GM21423 (cell line): ENCODE measurements around the gene CPZ.
"Not testable (repeated sequence)": the region's sequence is repeated elsewhere in the genome, so short reads cannot be mapped to it uniquely, and the experiment has no call there.

Source experiments
- ATAC-seq: cut with Tn5 transposase; IDR thresholded peaks from one replicate; pipeline ENCODE4 v1.9.1; 2021; ENCODE audit warnings: mild to moderate bottlenecking, moderate library complexity; ENCODE audit not compliant: unreplicated experiment

CPZ gene

GRCh38 chr4:8556341-8557150 is 36.0 kb upstream of the CPZ start:
- no peak for ATAC-seq

DNA sequence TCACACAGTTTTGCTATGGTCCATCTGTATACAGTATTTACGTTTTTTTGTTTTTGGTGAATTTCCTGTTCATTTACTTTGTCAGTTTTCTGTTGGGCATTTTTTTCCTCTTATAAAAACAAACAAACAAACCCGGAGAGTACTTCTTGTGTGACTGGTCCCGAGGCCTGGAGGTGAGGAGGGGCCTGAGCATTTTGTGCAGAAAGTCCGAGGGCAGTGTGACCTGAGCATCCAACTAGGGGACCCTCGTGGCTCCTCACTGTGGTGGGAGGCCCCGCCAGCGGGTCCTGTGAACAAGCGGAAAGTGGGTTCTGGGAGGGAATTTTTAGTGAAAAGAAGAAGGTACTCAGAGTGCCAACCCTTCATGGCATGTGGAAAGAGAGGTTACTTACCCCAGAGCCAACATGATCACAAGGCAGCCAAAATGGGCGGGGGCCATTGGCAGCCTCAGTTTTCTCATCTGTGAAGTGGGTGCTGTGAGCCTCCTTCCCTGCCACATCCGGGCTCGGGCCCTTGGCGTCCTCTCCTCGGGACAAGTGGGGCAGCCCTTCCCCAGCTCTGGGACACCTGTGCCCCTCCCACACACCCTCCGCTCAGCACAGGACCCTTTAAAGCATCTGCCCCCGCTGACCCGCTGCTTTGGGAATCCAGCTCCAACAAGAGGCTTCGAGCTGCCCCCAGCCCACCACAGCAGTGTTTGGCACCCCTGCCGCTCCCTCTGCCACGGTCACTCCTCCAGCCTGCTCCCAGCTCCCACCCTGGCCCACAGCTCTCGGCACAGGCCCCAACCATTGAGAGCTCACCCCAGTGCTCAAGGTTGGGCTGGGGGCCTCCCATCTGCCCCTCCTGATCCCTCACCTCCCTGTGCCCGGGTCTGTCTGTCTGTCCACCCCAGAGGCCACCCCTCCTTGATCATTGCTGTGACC is 35.2 kb upstream of the CPZ start:
- no peak for ATAC-seq

DNA sequence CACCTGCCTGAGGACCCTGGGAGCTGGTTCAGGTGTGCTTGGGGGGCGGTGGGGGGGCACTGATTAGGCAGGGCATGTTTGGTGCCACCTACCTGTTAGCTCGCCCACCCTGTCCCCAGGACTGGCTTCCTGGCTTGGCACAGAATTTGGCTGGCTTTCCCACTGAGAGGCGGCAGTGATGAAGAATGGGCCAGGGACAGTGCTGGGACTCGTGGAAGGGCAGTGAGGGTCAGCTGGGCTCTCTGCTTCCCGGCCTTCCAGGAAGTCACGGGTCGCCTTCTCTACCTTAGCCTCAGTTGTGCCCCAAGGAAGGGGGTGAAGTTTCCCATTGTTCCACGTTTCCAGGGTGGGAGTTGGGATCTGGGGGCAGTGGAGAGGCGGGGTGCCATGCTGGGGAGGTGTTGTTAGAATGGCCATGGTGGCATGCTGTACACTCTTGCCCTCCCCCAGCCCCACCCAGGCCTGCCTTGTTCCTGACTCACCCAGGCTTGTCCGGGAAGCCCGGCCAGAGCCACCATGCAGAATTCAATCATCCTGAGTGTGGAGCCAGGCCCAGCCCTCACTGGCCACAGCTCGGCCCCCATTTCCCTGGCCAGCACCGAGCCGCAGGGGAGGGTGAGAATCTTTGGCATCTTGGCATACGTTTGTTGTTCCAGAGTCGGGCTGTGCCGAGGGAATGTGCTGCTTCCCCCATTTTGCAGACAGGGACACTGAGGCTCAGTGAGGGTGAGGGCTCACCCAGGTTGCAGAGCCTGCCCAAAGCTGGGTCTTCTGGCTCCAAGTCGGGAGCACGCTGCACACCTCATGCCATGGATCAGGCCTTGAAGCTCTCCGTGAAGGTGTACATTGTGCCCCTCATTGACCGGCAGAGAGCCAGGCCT is 34.2 kb upstream of the CPZ start:
- ATAC-seq = no peak

DNA sequence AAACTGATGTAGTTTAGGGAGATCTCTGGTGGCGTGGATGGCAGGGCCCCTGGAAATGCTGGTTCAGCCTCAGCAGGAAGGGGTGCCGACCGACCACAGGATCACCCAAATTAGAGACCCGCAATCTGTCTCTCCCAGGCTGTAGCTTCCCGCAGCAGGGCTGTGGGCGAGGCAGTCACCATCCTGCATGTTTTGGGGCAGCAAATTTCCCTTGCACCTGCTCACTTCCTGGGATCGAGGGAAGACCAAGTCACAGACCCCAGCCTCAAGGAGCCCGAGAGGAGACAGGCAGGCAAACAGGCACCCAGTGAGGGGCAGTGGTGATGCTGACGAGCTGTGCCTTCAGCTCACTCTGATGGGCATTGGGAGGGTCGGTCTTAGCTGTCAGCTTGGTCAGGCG is 33.6 kb upstream of the CPZ start:
- ATAC-seq = no peak

DNA sequence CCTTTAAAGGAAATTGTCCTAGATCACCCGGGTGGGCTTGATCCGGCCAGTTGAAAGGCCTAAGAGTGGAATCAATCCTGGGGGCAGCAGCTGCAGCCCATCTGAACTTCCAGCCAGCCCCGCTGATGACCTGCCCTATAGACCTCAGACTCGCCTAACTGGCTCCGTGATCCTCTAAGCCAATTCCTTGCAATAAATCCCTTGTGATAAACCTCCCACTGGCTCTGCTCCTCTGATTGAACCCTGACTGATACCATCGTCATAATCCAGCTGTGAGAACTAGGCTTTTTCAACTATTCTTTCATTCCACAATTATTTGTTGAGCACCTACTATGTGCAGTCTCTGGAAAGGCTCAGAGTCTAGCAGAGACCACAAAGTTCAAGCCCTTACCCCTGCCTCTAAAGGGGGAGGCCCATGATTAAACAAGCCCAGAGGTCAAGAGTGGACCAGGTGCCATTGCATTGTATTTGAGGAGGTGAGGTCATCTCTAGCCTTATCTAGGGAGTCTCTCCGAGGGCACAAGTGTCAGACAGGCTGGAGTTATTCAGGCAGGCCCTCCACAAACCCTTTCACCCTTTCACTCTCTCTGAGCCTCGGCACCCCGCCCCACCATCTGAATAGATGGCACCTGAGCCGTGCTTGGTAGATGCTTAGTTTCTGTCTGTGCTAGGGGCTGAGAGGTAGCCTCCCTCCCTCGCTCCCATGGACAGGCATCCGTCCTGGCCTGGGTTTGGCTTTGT is 32.9 kb upstream of the CPZ start:
- no peak for ATAC-seq

DNA sequence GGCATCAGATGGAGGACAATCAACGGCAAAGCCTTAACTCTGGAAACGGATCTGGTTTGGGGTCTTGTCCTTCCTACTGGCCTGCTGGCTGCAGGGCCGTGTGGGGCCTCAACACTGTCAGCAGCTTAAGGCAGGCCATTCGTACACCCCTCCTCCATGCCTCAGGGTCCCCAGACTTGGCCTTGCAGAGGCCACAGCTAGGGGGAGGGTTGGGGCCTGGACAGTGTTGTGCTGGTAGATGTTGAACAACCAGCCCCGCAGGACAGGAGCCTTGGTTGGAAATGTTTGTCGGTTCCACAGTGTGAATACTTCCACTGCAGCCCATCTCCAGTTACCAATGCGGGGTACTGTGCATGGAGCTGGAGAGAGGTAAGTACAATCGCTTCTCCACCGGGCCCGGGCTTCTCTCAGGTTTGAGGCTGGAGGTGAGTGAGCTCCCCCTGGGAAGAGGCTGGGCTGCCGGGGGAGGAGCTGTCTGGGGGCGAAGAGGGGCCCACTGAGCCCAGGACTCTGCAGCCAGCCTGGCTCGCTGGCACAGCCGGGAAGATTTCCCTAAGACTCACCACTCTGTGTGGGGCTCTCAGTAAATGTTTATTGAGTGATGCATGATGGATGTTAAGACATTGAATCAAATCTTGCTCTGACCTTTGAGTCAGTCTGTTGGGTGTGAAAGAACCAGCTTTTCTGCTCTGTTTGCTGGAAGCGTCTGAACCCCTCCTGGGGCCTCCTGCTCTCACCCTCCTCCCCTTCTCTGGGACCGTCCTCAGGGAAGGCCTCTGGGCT is 32.1 kb upstream of the CPZ start:
- no peak for ATAC-seq

- ATAC-seq = no peak
These were observed 28.0 kb upstream of the CPZ start for GRCh38 chr4:8564595-8564994.

DNA sequence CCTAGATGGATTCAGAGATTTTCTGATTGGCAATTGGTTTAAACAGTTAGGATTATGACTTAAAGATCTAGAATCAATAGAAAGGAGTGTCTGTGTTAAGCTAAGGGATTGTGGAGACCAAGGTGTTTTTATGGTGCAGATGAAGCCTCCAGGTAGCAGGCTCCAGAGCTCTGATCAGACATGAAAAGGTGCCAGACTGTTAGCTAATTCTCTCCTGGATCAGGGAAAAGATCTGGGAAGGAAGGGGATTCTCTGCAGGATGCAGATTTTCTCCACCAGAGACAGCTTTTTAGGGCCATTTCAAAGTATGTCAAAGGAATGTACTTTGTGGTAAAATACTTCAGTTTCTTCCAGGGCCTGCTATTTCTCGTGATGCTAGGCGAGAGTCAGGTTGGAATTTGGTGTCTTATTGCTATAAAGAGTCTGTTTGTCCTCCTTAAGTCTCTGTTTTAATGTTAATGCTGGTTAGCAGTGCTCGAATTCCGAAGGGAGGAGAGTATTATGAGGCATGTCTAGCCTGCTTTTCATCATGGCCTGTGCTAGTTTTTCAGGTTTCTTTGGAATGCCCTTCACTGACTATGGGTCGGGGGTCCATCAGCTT is 24.4 kb upstream of the CPZ start:
- no peak for ATAC-seq

GRCh38 chr4:8570201-8570600 is 22.4 kb upstream of the CPZ start:
- ATAC-seq = no peak

DNA sequence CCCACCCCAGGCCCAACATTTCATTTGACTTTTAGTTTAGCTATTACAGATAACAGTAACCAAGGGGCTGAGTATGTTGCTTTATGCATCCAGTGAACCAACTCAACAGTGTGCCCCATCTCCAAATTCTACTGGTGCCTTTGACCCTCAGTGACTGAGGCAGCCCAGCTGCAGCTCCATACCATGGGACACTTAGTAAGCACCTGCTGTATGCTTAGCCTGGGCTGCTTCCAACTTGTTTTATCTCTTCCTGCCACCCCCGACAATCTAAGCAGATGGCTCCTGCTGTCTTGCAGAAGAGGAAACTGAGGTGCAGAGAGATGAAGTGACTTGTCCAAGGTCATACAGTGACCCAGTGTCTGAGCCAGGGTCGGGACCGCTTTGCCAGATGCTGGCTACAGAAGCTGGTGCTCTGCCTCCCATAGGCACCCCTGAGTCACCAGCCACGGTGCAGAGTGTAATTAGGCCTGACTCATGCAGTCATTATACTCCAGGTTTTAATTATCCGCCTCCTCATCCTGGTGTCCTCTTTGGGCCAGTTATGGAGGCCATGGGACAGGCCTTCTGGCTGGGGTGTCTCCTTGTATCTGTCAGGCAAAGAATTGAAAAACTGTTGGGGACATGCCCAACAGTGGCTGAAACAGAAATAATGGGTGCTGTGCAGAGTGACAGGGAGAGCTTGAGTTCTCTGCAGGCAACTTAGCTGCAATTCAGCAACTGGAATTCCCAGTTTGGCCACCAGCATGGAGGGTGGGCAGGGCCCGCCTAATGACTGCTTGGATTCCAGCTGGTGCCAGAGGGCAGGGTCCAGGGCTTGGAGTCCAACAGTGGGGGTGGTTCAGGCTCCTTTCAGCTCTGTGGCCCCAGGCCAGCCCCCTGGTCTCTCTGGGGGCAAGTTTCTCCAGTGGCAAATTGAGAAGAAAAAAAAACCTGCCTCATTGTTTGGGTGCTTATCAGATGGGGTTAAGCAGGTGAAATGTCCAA is 20.6 kb upstream of the CPZ start:
- no peak for ATAC-seq

GRCh38 chr4:8573266-8573665 is 19.3 kb upstream of the CPZ start:
- no peak for ATAC-seq

- no peak for ATAC-seq
These were observed 17.7 kb upstream of the CPZ start for GRCh38 chr4:8574796-8575370.

- ATAC-seq = no peak
These were observed 17.1 kb upstream of the CPZ start for GRCh38 chr4:8575457-8575856.

DNA sequence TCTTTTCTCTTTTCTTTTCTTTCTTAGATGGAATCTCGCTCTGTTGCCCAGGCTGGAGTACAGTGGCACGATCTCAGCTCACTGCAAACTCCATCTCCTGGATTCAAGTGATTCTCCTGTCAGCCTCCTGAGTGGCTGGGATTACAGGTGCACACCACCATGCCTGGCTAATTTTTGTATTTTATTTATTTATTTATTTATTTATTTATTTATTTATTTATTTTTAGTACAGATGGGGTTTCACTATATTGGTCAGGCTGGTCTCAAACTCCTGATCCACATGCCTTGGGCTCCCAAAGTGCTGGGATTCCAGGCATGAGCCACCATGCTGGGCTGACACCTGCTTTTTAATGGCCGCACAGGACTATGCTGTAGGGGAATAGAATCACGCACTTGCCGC is 16.0 kb upstream of the CPZ start:
- not testable (repeated sequence) for ATAC-seq

DNA sequence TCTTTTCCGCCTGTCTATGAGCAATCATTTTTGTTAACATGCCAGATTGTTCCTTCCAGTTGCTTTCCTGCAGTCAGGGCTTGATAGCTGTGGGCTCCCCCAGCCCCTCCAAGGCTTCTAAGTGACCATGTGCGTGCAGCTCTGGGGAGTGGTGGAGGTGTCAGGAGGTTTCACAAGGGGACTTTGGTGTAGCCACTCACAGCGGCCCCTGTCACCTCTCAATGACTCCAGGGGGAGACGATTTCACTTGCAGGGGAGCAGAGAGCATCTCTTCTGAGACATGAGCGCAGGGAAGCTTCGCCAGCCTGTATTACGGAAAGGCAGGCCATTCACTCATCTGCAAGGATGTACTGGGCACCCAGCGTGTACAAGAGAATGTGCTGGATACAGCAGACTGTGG is 15.5 kb upstream of the CPZ start:
- ATAC-seq = no peak

GRCh38 chr4:8577972-8578371 is 14.6 kb upstream of the CPZ start:
- ATAC-seq = no peak

DNA sequence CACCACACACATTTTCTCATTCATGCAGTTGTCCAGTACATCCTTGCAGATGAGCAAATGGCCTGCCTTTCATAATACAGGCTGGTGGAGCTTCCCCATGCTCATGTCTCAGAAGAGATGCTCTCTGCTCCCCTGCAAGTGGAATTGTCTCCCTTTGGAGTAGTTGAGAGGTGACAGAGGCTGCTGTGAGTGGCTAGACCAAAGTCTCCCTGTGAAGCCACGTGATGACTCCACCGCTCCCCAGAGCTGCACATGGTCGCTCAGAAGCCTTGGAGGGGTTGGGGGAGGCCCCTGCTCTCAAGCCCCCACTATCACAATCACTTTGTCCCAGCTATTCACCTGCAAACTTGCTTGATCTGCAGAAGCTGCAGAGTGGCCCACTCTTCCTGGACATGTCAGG is 13.8 kb upstream of the CPZ start:
- ATAC-seq = no peak
